IgD-negative memory B cell (primary cell): ENCODE data around the gene CHRNB4. TPM values are rescaled to one million over a fixed set of nuclear protein-coding genes. Genes with fewer than 3 reads are reported as not detected.

Experiments used
- H3K27ac Mint-ChIP-seq, 3 donors: one replicate each; pipeline ENCODE4 v1.8.0; 2020 to 2022; ENCODE audit warnings: mild to moderate bottlenecking in 3 of 3, mixed read lengths in 3 of 3, moderate library complexity in 1 of 3
- H3K27me3 Mint-ChIP-seq: one replicate; pipeline ENCODE4 v1.8.0; 2021; ENCODE audit warnings: mixed read lengths
- H3K36me3 Mint-ChIP-seq: one replicate; pipeline ENCODE4 v1.8.0; 2020; ENCODE audit warnings: mild to moderate bottlenecking, mixed read lengths
- H3K4me1 Mint-ChIP-seq, 3 donors: one replicate each; pipeline ENCODE4 v1.8.0; 2020 to 2022; ENCODE audit warnings: mixed read lengths in 3 of 3, mild to moderate bottlenecking in 1 of 3
- H3K4me3 Mint-ChIP-seq, 4 donors: one replicate each; pipeline ENCODE4 v1.8.0; 2020 to 2022; ENCODE audit warnings: mild to moderate bottlenecking in 4 of 4, mixed read lengths in 4 of 4, moderate library complexity in 3 of 4
- H3K9me3 Mint-ChIP-seq, 3 donors: one replicate each; pipeline ENCODE4 v1.8.0; 2020 to 2021; ENCODE audit warnings: mixed read lengths in 3 of 3, mild to moderate bottlenecking in 1 of 3
- polyA plus RNA-seq: library from polyadenylated mRNA; unstranded; fragments of 300-500 nt; fragmentation: Illumina TruSeq; gene quantifications from one replicate; pipeline ENCODE4 v1.2.3, GENCODE V29; 2021

Gene CHRNB4
- polyA plus RNA-seq, 1 donor from 2014 or later: not detected

GRCh38 chr15:78675617-78676360 lies 34.8 kb upstream of the CHRNB4 start:
- H3K36me3 Mint-ChIP-seq: no peaks in the 10 kb centered on the region
- peaks cover 2% of the 10 kb centered on the region for H3K27me3 Mint-ChIP-seq
- no peaks in the 10 kb centered on the region for H3K9me3 Mint-ChIP-seq
- peaks cover 0 to 2% (median 1%) of the 10 kb centered on the region in 3 donors for H3K4me1 Mint-ChIP-seq
- H3K27ac Mint-ChIP-seq: no peak overlapping the region
- H3K4me3 Mint-ChIP-seq: no peak overlapping the region

GRCh38 chr15:78675206-78675605 lies 34.2 kb upstream of the CHRNB4 start:
- Mint-ChIP-seq H3K27me3 (peaks cover 2% of the 10 kb centered on the region), H3K27ac (no peak overlapping the region), H3K9me3 (no peaks in the 10 kb centered on the region), H3K36me3 (no peaks in the 10 kb centered on the region), H3K4me1 (peaks cover 0 to 2% (median 1%) of the 10 kb centered on the region in 3 donors), H3K4me3 (no peak overlapping the region)

- no peak overlapping the region for H3K27ac Mint-ChIP-seq
Observed at GRCh38 chr15:78673917-78674444, 33.0 kb upstream of the CHRNB4 start.

GRCh38 chr15:78673476-78673875 lies 32.5 kb upstream of the CHRNB4 start:
- peak overlapping the region in 1 of 3 donors; percentile 43 for H3K27ac Mint-ChIP-seq
- peaks cover 2% of the 10 kb centered on the region for H3K27me3 Mint-ChIP-seq
- no peaks in the 10 kb centered on the region for H3K36me3 Mint-ChIP-seq
- peaks cover 0 to 3% (median 2%) of the 10 kb centered on the region in 3 donors for H3K4me1 Mint-ChIP-seq
- H3K4me3 Mint-ChIP-seq: no peak overlapping the region
- H3K9me3 Mint-ChIP-seq: no peaks in the 10 kb centered on the region

More at GRCh38 chr15:78673917-78674444, 33.0 kb upstream of the CHRNB4 start:
- Mint-ChIP-seq H3K4me1 (peaks cover 0 to 2% (median 1%) of the 10 kb centered on the region in 3 donors), H3K36me3 (no peaks in the 10 kb centered on the region), H3K4me3 (no peak overlapping the region), H3K9me3 (no peaks in the 10 kb centered on the region), H3K27me3 (peaks cover 2% of the 10 kb centered on the region)

- Mint-ChIP-seq H3K4me1 (peaks cover 0 to 3% (median 0%) of the 10 kb centered on the region in 3 donors), H3K4me3 (no peak overlapping the region), H3K27me3 (peaks cover 10% of the 10 kb centered on the region), H3K9me3 (no peaks in the 10 kb centered on the region), H3K27ac (no peak overlapping the region), H3K36me3 (no peaks in the 10 kb centered on the region)
Observed at GRCh38 chr15:78672285-78673014, 31.4 kb upstream of the CHRNB4 start.

- Mint-ChIP-seq H3K27me3 (peaks cover 13% of the 10 kb centered on the region), H3K36me3 (no peaks in the 10 kb centered on the region), H3K9me3 (no peaks in the 10 kb centered on the region), H3K4me3 (no peak overlapping the region), H3K4me1 (peaks cover 0 to 3% (median 0%) of the 10 kb centered on the region in 3 donors), H3K27ac (no peak overlapping the region)
Observed at GRCh38 chr15:78671626-78672211, 30.7 kb upstream of the CHRNB4 start.

GRCh38 chr15:78668987-78669386 lies 28.0 kb upstream of the CHRNB4 start:
- Mint-ChIP-seq H3K36me3 (no peaks in the 10 kb centered on the region), H3K4me1 (peaks cover 0 to 3% (median 0%) of the 10 kb centered on the region in 3 donors), H3K27ac (no peak overlapping the region), H3K4me3 (no peak overlapping the region), H3K9me3 (no peaks in the 10 kb centered on the region), H3K27me3 (peaks cover 13% of the 10 kb centered on the region)

GRCh38 chr15:78667578-78668236 lies 26.7 kb upstream of the CHRNB4 start:
- H3K9me3 Mint-ChIP-seq: peaks cover 0 to under 1% (median 0%) of the 10 kb centered on the region in 3 donors
- H3K4me3 Mint-ChIP-seq: no peak overlapping the region
- H3K36me3 Mint-ChIP-seq: no peaks in the 10 kb centered on the region
- H3K27ac Mint-ChIP-seq: no peak overlapping the region
- peaks cover 0 to 2% (median 0%) of the 10 kb centered on the region in 3 donors for H3K4me1 Mint-ChIP-seq
- peaks cover 13% of the 10 kb centered on the region for H3K27me3 Mint-ChIP-seq

GRCh38 chr15:78666010-78666409 lies 25.0 kb upstream of the CHRNB4 start:
- Mint-ChIP-seq H3K27me3 (peaks cover 14% of the 10 kb centered on the region), H3K4me3 (no peak overlapping the region), H3K27ac (no peak overlapping the region), H3K4me1 (peaks cover 0 to 2% (median 0%) of the 10 kb centered on the region in 3 donors), H3K36me3 (no peaks in the 10 kb centered on the region), H3K9me3 (peaks cover 0 to 2% (median 0%) of the 10 kb centered on the region in 3 donors)

- Mint-ChIP-seq H3K9me3 (peaks cover 0 to 2% (median 0%) of the 10 kb centered on the region in 3 donors), H3K27me3 (peaks cover 14% of the 10 kb centered on the region), H3K36me3 (no peaks in the 10 kb centered on the region), H3K27ac (no peak overlapping the region), H3K4me1 (no peaks in the 10 kb centered on the region), H3K4me3 (no peak overlapping the region)
Observed at GRCh38 chr15:78663703-78664102, 22.7 kb upstream of the CHRNB4 start.

- H3K4me1 Mint-ChIP-seq: no peaks in the 10 kb centered on the region
- H3K9me3 Mint-ChIP-seq: peaks cover 0 to 2% (median 0%) of the 10 kb centered on the region in 3 donors
- H3K27me3 Mint-ChIP-seq: peaks cover 3% of the 10 kb centered on the region
- no peaks in the 10 kb centered on the region for H3K36me3 Mint-ChIP-seq
- H3K27ac Mint-ChIP-seq: no peak overlapping the region
- no peak overlapping the region for H3K4me3 Mint-ChIP-seq
Observed at GRCh38 chr15:78662028-78662427, 21.0 kb upstream of the CHRNB4 start.

- no peak overlapping the region for H3K27ac Mint-ChIP-seq
- H3K27me3 Mint-ChIP-seq: peaks cover 3% of the 10 kb centered on the region
- H3K4me1 Mint-ChIP-seq: no peaks in the 10 kb centered on the region
- no peaks in the 10 kb centered on the region for H3K36me3 Mint-ChIP-seq
- no peak overlapping the region for H3K4me3 Mint-ChIP-seq
- peaks cover 0 to 2% (median 0%) of the 10 kb centered on the region in 3 donors for H3K9me3 Mint-ChIP-seq
Observed at GRCh38 chr15:78661001-78661400, 20.0 kb upstream of the CHRNB4 start.

GRCh38 chr15:78660584-78660983 lies 19.6 kb upstream of the CHRNB4 start:
- Mint-ChIP-seq H3K27ac (no peak overlapping the region), H3K36me3 (no peaks in the 10 kb centered on the region), H3K27me3 (peaks cover 3% of the 10 kb centered on the region), H3K9me3 (peaks cover 0 to 2% (median 0%) of the 10 kb centered on the region in 3 donors), H3K4me3 (no peak overlapping the region), H3K4me1 (no peaks in the 10 kb centered on the region)

- Mint-ChIP-seq H3K9me3 (peaks cover 0 to 2% (median 0%) of the 10 kb centered on the region in 3 donors), H3K27me3 (peaks cover 6% of the 10 kb centered on the region), H3K27ac (peak overlapping the region in 1 of 3 donors; percentile 47), H3K4me3 (no peak overlapping the region), H3K36me3 (no peaks in the 10 kb centered on the region), H3K4me1 (peaks cover 0 to 1% (median 0%) of the 10 kb centered on the region in 3 donors)
Observed at GRCh38 chr15:78658823-78659222, 17.8 kb upstream of the CHRNB4 start.
